ENCODE measurements around the gene SLC10A6.

DNA sequence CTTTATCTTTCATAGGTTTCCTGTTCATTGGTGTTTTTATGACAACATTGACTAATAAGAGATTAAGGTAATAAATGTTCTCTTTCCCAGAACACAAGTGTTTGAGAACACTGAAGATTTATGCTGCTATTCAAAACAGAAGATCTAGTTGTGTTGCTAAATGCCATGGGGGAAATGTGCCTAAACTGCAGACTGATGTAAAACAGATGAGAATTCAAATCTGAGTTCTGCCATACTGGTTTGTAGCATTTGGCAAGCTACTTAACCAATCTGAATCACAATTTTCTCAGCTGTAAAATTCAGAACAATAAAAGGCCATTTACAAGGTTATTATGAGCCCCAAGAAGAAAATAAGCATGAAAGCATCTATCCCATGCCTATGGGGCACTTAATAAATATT is 2.3 kb downstream of the SLC10A6 start:
- TF ChIP-seq, protein P1, sequence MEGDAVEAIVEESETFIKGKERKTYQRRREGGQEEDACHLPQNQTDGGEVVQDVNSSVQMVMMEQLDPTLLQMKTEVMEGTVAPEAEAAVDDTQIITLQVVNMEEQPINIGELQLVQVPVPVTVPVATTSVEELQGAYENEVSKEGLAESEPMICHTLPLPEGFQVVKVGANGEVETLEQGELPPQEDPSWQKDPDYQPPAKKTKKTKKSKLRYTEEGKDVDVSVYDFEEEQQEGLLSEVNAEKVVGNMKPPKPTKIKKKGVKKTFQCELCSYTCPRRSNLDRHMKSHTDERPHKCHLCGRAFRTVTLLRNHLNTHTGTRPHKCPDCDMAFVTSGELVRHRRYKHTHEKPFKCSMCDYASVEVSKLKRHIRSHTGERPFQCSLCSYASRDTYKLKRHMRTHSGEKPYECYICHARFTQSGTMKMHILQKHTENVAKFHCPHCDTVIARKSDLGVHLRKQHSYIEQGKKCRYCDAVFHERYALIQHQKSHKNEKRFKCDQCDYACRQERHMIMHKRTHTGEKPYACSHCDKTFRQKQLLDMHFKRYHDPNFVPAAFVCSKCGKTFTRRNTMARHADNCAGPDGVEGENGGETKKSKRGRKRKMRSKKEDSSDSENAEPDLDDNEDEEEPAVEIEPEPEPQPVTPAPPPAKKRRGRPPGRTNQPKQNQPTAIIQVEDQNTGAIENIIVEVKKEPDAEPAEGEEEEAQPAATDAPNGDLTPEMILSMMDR (conservative IDR thresholded peaks at IDR 0.05; ENCODE audit: low read depth, low read length): no peak
- TF ChIP-seq EZH2 (IDR thresholded peaks at IDR 0.05; ENCODE audit: low read length, unreplicated experiment) (no peak), EZH2phosphoT487 (IDR thresholded peaks at IDR 0.05; ENCODE audit: borderline replicate concordance, low read length) (no peak)

Data from PC-3 (cell line).